NAMALWA (cell line): ENCODE data around the gene DNAH9.

Source experiments
- DNase-seq: peaks from one replicate; pipeline ENCODE4 v3.0.0-alpha.2; 2015; ENCODE audit warnings: low spot score

Gene DNAH9

GRCh38 chr17:11601661-11602060 is 3.4 kb downstream of the DNAH9 start:
- no peak for DNase-seq

- DNase-seq = no peak
Observed at GRCh38 chr17:11608396-11608795, 10.1 kb downstream of the DNAH9 start.

GRCh38 chr17:11610999-11611566 is 12.8 kb downstream of the DNAH9 start:
- DNase-seq = no peak

GRCh38 chr17:11612956-11613355 is 14.7 kb downstream of the DNAH9 start:
- DNase-seq = no peak

- no peak for DNase-seq
Observed at GRCh38 chr17:11618861-11619566, 20.7 kb downstream of the DNAH9 start.

GRCh38 chr17:11622492-11622891 is 24.2 kb downstream of the DNAH9 start:
- DNase-seq = no peak

GRCh38 chr17:11624976-11625375 is 26.7 kb downstream of the DNAH9 start:
- no peak for DNase-seq

- DNase-seq = no peak
Observed at GRCh38 chr17:11625878-11626277, 27.6 kb downstream of the DNAH9 start.

- no peak for DNase-seq
Observed at GRCh38 chr17:11627301-11627940, 29.2 kb downstream of the DNAH9 start.

GRCh38 chr17:11628374-11628773 is 30.1 kb downstream of the DNAH9 start:
- no peak for DNase-seq

- no peak for DNase-seq
Observed at GRCh38 chr17:11628831-11629230, 30.6 kb downstream of the DNAH9 start.

- no peak for DNase-seq
Observed at GRCh38 chr17:11636771-11637170, 38.5 kb downstream of the DNAH9 start.

GRCh38 chr17:11637796-11638195 is 39.5 kb downstream of the DNAH9 start:
- DNase-seq = no peak

- DNase-seq = no peak
Observed at GRCh38 chr17:11638700-11639265, 40.5 kb downstream of the DNAH9 start.

GRCh38 chr17:11639736-11640462 is 41.6 kb downstream of the DNAH9 start:
- no peak for DNase-seq

- no peak for DNase-seq
Observed at GRCh38 chr17:11640463-11640814, 42.2 kb downstream of the DNAH9 start.

GRCh38 chr17:11641521-11642275 is 43.4 kb downstream of the DNAH9 start:
- DNase-seq = no peak

- DNase-seq = no peak
Observed at GRCh38 chr17:11642655-11643054, 44.4 kb downstream of the DNAH9 start.

GRCh38 chr17:11643851-11644250 is 45.6 kb downstream of the DNAH9 start:
- no peak for DNase-seq

- peak; percentile 66 for DNase-seq
Observed at GRCh38 chr17:11644265-11645212, 46.3 kb downstream of the DNAH9 start.

- no peak for DNase-seq
Observed at GRCh38 chr17:11645426-11645825, 47.2 kb downstream of the DNAH9 start.
